GM12878 (cell line): ENCODE data around the gene CYB5A. TPM values are rescaled to one million over a fixed set of nuclear protein-coding genes. Genes with fewer than 3 reads are reported as not detected.

Experiments
- ATAC-seq: fragments of 200-7000 bp; cut with Tn5 transposase; 3 replicates; pipeline ENCODE4 v1.9.1; 2020; ENCODE audit warnings: mild to moderate bottlenecking, moderate library complexity
- BruUV-seq: library from RNA; stranded (reverse); fragments of 400-500 nt; replicated peaks from 2 replicates; lab custom pipeline; 2021; lab: Mats Ljungman, UMichigan
- CTCF ChIA-PET: fragments of 300-600 bp; sonication (Branson Sonifier 250); formaldehyde crosslinking; extraction: SDS; loops from one replicate; lab custom pipeline; 2021; ENCODE audit warnings: inconsistent platforms; lab: Yijun Ruan, JAX
- POLR2A ChIA-PET: fragments of 350-600 bp; formaldehyde crosslinking; extraction: SDS; loops from one replicate; lab custom pipeline; 2021; ENCODE audit warnings: inconsistent platforms; lab: Charles Lee
- RAD21 ChIA-PET: fragments of 300-600 bp; sonication (Branson Sonifier 250); formaldehyde crosslinking; loops from one replicate; lab custom pipeline; 2023; ENCODE audit warnings: antibody characterized with exemption; ENCODE audit not compliant: unreplicated experiment; lab: Charles Lee
- SMC1A ChIA-PET: fragments of 300-600 bp; sonication (Branson Sonifier 250); formaldehyde crosslinking; loops from one replicate; lab custom pipeline; 2023; ENCODE audit not compliant: unreplicated experiment, uncharacterized antibody; lab: Charles Lee
- DNase-seq: peaks from one replicate; pipeline ENCODE4 v3.0.0-alpha.2; 2011; ENCODE audit warnings: low read depth, low spot score
- FAIRE-seq: peaks from 3 replicates; lab custom pipeline; 2011; peaks lifted over from hg19 to GRCh38; lab: Jason Lieb, UNC
- H2AFZ ChIP-seq: 2 replicates; pipeline ENCODE4 v1.6.0; 2011; ENCODE audit warnings: low read depth, low read length, control low read depth; ENCODE audit not compliant: control insufficient read depth
- H3K27ac ChIP-seq: 2 replicates; pipeline ENCODE4 v1.5.1; 2011; ENCODE audit warnings: control low read depth; ENCODE audit not compliant: control insufficient read depth, insufficient read depth
- H3K27me3 ChIP-seq, 2 experiments: replicated peaks in 1 of 2; 2 replicates each; pipeline versions ENCODE4 v1.6.0 to v1.6.1; 2011; ENCODE audit warnings: low read length in 1 of 2; ENCODE audit not compliant: control insufficient read depth in 2 of 2, insufficient read depth in 2 of 2
- H3K36me3 ChIP-seq, 2 experiments: 2 replicates each; pipeline ENCODE4 v1.5.1; 2011; ENCODE audit warnings: low read length in 1 of 2; ENCODE audit not compliant: control insufficient read depth in 2 of 2, insufficient read depth in 2 of 2
- H3K4me1 ChIP-seq: 2 replicates; pipeline ENCODE4 v1.6.1; 2011; ENCODE audit warnings: mild to moderate bottlenecking, low read length, moderate library complexity, mixed read lengths; ENCODE audit not compliant: control insufficient read depth, insufficient read depth
- H3K4me2 ChIP-seq: 2 replicates; pipeline ENCODE4 v1.6.0; 2011; ENCODE audit warnings: control low read depth; ENCODE audit not compliant: control insufficient read depth, insufficient read depth
- H3K4me3 ChIP-seq: fragments of 200-600 bp; sonication (generic); 2 replicates; pipeline ENCODE4 v1.5.1; 2016
- H3K79me2 ChIP-seq: 2 replicates; pipeline ENCODE4 v1.6.0; 2011; ENCODE audit warnings: low read length; ENCODE audit not compliant: control insufficient read depth, insufficient read depth
- H3K9ac ChIP-seq: 2 replicates; pipeline ENCODE4 v1.8.0; 2011; ENCODE audit warnings: low read length, control low read depth, mixed read lengths; ENCODE audit not compliant: control insufficient read depth, insufficient read depth
- H3K9me3 ChIP-seq: replicated peaks from 3 replicates; pipeline ENCODE4 v1.5.1; 2011; ENCODE audit warnings: mild to moderate bottlenecking, low read length; ENCODE audit not compliant: control insufficient read depth, insufficient read depth
- H4K20me1 ChIP-seq: 2 replicates; pipeline ENCODE4 v1.6.0; 2011; ENCODE audit not compliant: control insufficient read depth, insufficient read depth
- BCL3 ChIP-seq: IDR thresholded peaks from 2 replicates; pipeline ENCODE4 v1.6.1; 2011; ENCODE audit warnings: borderline replicate concordance, low read depth, mild to moderate bottlenecking, moderate library complexity, low read length; ENCODE audit not compliant: insufficient read depth, poor library complexity, severe bottlenecking
- GATAD2B ChIP-seq: fragments of 450-650 bp; conservative IDR thresholded peaks from 2 replicates; pipeline ENCODE4 v1.6.1; 2017; ENCODE audit warnings: low read depth, mild to moderate bottlenecking, moderate library complexity
- HDGF ChIP-seq: fragments of 450-650 bp; IDR thresholded peaks from 2 replicates; pipeline ENCODE4 v1.6.1; 2016; ENCODE audit warnings: antibody characterized with exemption
- IRF5 ChIP-seq: fragments of 450-650 bp; IDR thresholded peaks from 2 replicates; pipeline ENCODE4 v1.6.1; 2017; ENCODE audit warnings: borderline replicate concordance
- PAX8 ChIP-seq: fragments of 450-650 bp; IDR thresholded peaks from 2 replicates; pipeline ENCODE4 v1.6.1; 2017; ENCODE audit warnings: mild to moderate bottlenecking, moderate library complexity
- TBL1XR1 ChIP-seq: IDR thresholded peaks from 2 replicates; pipeline ENCODE4 v1.6.1; 2012; ENCODE audit warnings: low read depth, low read length, improper control_type of control experiment
- USF1 ChIP-seq: IDR thresholded peaks from 2 replicates; pipeline ENCODE4 v1.6.1; 2011; ENCODE audit warnings: borderline replicate concordance, low read depth, mild to moderate bottlenecking, moderate library complexity, mixed read lengths, low read length; ENCODE audit not compliant: insufficient read depth; ENCODE audit errors: extremely low read length
- USF2 ChIP-seq: IDR thresholded peaks from 2 replicates; pipeline ENCODE4 v1.6.1; 2011; ENCODE audit warnings: low read depth, low read length, improper control_type of control experiment, borderline replicate concordance
- ZBTB11 ChIP-seq: fragments of 450-650 bp; formaldehyde crosslinking; IDR thresholded peaks from 2 replicates; pipeline ENCODE4 v1.5.0; 2022; ENCODE audit warnings: mild to moderate bottlenecking, missing genetic modification characterization
- WGBS: methylation state at CpG from one replicate; pipeline ENCODE4 v1.1.6; 2016; ENCODE audit warnings: low lambda C conversion rate; ENCODE audit not compliant: insufficient replicate concordance, insufficient coverage; ENCODE audit errors: missing lambda C conversion rate; 5-methylcytosine and 5-hydroxymethylcytosine counted together
- in situ Hi-C: fragments of 300-500 bp; cut with MboI; formaldehyde crosslinking; loops from 9 replicates; pipeline ENCODE4 v1.14.3; 2018; ENCODE audit warnings: mixed read lengths
- intact Hi-C: fragments of 100-400 bp; cut with micrococcal nuclease; formaldehyde crosslinking; loops from one replicate; pipeline ENCODE4 v1.14.2; 2022; ENCODE audit not compliant: unreplicated experiment
- polyA plus RNA-seq, 11 experiments: library from polyadenylated mRNA; depleted of rRNA in 4 of 11; unstranded in 6 of 11; stranded (reverse) in 5 of 11; fragments of >200 nt; fragmentation: Nextera tagmentation in 4 of 11; fragmentation: Illumina TruSeq in 1 of 11; extraction: Ambion mirVana in 4 of 11; extraction: Trizol in 1 of 11; gene quantifications; 1 replicate in 1 of 11; 2 replicates in 10 of 11; pipeline versions ENCODE4 v1.2.1 to v1.2.3, GENCODE V29; 2011 to 2016; ENCODE audit warnings: inconsistent platforms in 2 of 11, missing spikeins in 2 of 11, low read depth in 1 of 11
- total RNA-seq, 4 experiments: library from RNA; depleted of rRNA in 3 of 4; stranded (reverse); fragments of >200 nt in 3 of 4; fragmentation: Illumina TruSeq in 1 of 4; extraction: Trizol in 1 of 4; gene quantifications; 2 replicates each; pipeline versions ENCODE4 v1.2.1 to v1.2.3, GENCODE V29; 2013 to 2021

The CYB5A gene
- total and polyA plus RNA-seq, 10 of the 15 experiments (the other 5 are each of a cell fraction or from before 2014, with no cell fraction given): 60.2 to 129 (median 103) TPM

- no peak for TF ChIP-seq USF1
- TF ChIP-seq, all 136 proteins: peak for 0
These were observed 52.2 kb downstream of the CYB5A start (continued) for GRCh38 chr18:74239567-74239966.

GRCh38 chr18:74234326-74235171, 57.2 kb downstream of the CYB5A start:
- no peak for FAIRE-seq
- RAD21 ChIA-PET: no interaction called here
- no peak for TF ChIP-seq TBL1XR1
- no peak for TF ChIP-seq HDGF
- no peak for TF ChIP-seq USF2
- no peak for TF ChIP-seq IRF5
- TF ChIP-seq ZBTB11 (CRISPR knock-in tag): no peak
- TF ChIP-seq PAX8: no peak
- no peak for TF ChIP-seq BCL3
- TF ChIP-seq GATAD2B: no peak

More at GRCh38 chr18:74234326-74235171, 57.2 kb downstream of the CYB5A start:
- Histone ChIP-seq H4K20me1 (no peaks in the 10 kb centered on the region), H3K4me3 (no peak overlapping the region), H3K9me3 (no peaks in the 10 kb centered on the region), H3K27me3 (peaks cover 0 to 3% of the 10 kb centered on the region in 2 experiments; a peak in 3 of 4 replicates), H3K36me3 (no peaks in the 10 kb centered on the region), H3K4me1 (no peaks in the 10 kb centered on the region), H2AFZ (no peak overlapping the region), H3K9ac (no peak overlapping the region), H3K79me2 (no peaks in the 10 kb centered on the region), H3K27ac (no peak overlapping the region), H3K4me2 (no peak overlapping the region)
- SMC1A ChIA-PET: interaction anchor here (0.6 to 0.8 kb wide), 2 partner anchors 14 to 111 kb away, joined by 3 read pairs; no protein-coding TSS in a partner anchor
- POLR2A ChIA-PET: no interaction called here
- CTCF ChIA-PET: no interaction called here
- WGBS: 35% methylated on average over 10 of the region's 10 CpGs
- ATAC-seq (no peak), DNase-seq (no peak)
- no TSS peak for BruUV-seq
- intact Hi-C loops: no loop called here
- in situ Hi-C loops: no loop called here
